ENCODE results near the gene ZMIZ1. TPM values are rescaled to one million over a fixed set of nuclear protein-coding genes. Genes with fewer than 3 reads are reported as not detected.

The ZMIZ1 gene
- total RNA-seq, 1 experiment from 2014 or later = 7.8 TPM

DNA sequence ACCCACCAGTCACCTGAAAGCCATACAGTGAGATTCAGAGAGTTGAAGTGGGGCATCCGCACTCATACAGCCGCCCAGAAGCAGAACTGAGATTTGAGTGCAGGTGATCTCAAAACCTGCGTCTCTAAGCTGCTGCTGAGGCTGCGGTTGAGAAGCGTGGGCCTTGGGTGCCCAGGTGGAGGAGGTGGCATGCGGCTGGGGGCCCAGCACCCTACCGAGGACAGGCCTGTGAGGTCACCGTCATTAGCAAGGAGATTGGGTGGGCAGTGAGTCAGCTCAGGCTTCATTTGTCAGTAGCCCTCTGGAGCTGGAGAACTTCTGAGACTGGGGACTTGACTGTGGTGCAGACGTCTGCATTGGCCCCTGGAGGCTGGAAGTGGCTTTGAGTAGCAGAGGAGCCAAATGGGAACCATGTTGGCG, 29.8 kb downstream of the ZMIZ1 start:
- in situ Hi-C loops (cut with HindIII; ENCODE audit: low pct_unique_long_range_greater_than_20kb, low sequenced_read_pairs) = no loop called here
- DNase-seq (ENCODE audit: low read depth, low spot score) = no peak

DNA sequence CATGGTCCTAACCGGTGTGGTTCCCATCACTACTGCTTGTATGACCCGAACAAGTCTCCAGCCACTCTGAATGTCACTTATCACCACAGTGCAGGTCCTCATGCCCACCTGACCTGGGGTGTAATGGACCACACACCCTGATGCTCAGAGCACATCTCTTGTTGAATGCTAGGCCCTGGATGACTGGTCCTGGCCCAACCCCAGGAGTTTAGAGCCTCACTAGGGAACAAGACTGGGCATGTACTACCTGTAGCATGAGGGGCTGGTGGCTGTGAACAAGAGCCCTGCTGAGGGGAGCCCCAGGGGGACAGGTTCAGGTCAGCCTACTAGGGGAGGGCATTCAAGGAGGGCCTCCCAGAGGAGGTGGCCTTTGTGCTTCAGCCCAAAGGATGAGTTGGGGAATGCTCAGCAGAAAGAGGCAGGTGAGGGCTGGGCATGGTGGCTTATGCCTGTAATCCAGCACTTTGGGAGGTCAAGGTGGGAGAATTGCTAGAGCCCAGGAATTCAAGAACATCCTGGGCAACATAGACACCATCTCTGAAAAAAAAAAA, 31.2 kb downstream of the ZMIZ1 start:
- in situ Hi-C loops (cut with HindIII; ENCODE audit: low pct_unique_long_range_greater_than_20kb, low sequenced_read_pairs) = no loop called here

DNA sequence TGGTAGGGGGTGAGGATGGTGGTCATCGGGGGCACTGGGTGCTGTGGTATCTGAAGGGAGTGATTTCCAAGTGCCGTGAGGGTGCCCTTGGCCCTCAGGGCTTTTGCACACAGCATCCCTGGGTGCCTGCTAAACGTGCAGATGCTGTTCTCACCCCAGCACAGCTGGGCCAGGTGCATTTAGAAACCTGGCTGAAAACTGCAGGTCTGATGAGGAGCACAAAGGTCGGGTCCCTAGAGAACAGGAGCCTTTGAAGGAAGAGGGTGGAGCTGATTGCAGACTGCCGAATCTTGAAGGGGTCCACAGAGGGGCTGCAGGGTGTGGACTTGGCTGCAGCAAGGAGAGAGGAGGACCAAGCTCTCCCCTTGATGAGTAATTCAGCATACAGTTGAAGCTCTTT, 32.0 kb downstream of the ZMIZ1 start:
- no peak for DNase-seq (ENCODE audit: low read depth, low spot score)
- in situ Hi-C loops (cut with HindIII; ENCODE audit: low pct_unique_long_range_greater_than_20kb, low sequenced_read_pairs) = no loop called here

More for the DNA sequence above, 31.2 kb downstream of the ZMIZ1 start:
- DNase-seq (ENCODE audit: low read depth, low spot score) = no peak

- peak; percentile 15 for DNase-seq (ENCODE audit: low read depth, low spot score)
- in situ Hi-C loops (cut with HindIII; ENCODE audit: low pct_unique_long_range_greater_than_20kb, low sequenced_read_pairs) = no loop called here
These were observed 33.1 kb downstream of the ZMIZ1 start for GRCh38 chr10:79101560-79102497.

DNA sequence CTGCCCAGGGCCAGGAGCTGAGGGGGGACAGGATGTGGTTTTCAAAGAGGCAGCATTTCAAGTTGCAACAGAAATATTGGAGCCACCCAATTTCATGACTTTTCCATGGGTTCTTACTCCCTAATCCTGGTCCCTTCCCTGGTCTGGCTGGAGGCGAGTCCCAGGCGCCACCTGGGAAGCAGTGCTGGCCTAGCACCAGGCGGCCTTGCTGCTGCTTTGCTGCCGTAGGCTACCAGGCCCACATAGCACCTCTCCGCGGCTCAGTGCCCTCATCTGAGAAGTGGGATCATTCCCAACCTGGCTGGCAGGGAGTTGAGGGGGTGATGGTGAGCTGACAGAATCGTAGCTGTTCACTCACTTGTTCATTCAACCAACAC, 33.7 kb downstream of the ZMIZ1 start:
- DNase-seq (ENCODE audit: low read depth, low spot score) = no peak

DNA sequence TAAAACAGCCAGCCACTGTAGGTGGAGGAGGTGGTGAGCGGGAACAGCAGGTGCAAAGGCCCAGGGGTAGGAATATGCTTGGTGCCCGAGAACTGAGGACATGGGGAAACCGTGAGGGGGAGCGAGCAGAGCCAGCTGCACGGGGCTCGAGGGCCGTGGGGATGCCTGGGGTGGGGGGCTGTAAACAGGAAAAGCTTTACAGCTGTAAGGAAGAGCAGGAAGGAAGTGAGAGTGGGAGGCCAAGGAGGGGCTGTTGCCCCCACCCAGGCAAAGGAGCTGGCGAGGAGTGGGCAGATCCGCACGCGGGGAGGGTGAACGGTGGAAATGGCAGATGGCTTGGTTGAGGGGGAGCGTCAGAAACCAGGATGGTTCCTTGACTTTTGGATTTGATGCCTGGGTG, 34.4 kb downstream of the ZMIZ1 start:
- no peak for DNase-seq (ENCODE audit: low read depth, low spot score)
- in situ Hi-C loops (cut with HindIII; ENCODE audit: low pct_unique_long_range_greater_than_20kb, low sequenced_read_pairs) = no loop called here

More for the DNA sequence above, 33.7 kb downstream of the ZMIZ1 start:
- in situ Hi-C loops (cut with HindIII; ENCODE audit: low pct_unique_long_range_greater_than_20kb, low sequenced_read_pairs) = no loop called here

DNA sequence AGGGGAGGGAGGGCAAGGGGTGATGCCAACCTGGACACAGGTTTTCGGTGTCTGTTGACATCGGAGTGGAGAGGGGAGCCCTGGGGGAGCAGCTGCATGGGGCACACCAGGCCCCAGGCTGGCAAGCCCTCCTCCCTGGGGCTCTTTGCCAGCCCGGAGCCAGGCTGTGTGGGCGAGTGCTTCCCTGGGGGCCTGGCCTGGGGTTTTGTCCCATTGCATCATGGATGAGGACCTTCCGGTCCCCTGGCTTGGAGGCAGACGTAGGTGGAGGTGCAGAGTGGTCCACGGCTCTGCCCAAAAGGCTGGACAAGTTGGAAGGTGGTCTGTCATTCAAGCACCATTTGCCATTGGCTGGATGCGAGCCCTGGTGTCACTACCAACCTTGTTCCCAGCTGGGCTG, 34.8 kb downstream of the ZMIZ1 start:
- in situ Hi-C loops (cut with HindIII; ENCODE audit: low pct_unique_long_range_greater_than_20kb, low sequenced_read_pairs) = no loop called here
- DNase-seq (ENCODE audit: low read depth, low spot score) = no peak

DNA sequence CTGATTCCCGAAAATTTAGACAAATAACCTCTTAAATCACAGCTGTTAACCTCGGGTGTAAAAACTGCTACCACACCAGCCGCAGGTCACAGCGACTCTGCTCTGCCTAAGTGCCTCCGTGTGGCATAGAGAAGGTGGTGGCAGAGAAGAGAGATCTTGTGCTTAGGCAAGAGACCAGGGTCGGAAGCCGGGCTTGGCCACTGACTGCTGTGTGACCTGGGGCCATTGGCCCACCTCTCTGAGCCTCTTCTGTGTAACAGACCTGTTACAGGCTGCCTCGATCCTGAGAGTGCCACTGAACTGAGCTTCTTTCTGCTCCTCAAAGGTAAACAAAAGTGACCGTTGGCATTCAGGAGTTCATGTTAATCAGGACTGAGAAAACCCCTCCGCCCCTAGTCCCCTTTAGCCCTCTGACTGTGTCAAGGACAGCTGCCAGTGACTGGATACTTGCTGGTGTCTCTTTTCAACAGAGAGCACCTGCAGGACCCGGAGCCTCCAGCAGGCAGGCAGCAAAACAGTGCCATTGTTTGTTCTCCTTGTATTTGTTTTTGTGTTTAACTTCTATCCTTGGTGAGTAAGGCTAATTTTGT, 36.5 kb downstream of the ZMIZ1 start:
- in situ Hi-C loops (cut with HindIII; ENCODE audit: low pct_unique_long_range_greater_than_20kb, low sequenced_read_pairs) = no loop called here
- no peak for DNase-seq (ENCODE audit: low read depth, low spot score)

- in situ Hi-C loops (cut with HindIII; ENCODE audit: low pct_unique_long_range_greater_than_20kb, low sequenced_read_pairs) = no loop called here
- DNase-seq (ENCODE audit: low read depth, low spot score) = no peak
These were observed 37.1 kb downstream of the ZMIZ1 start for GRCh38 chr10:79105818-79106217.

GRCh38 chr10:79106256-79107050, 37.7 kb downstream of the ZMIZ1 start:
- in situ Hi-C loops (cut with HindIII; ENCODE audit: low pct_unique_long_range_greater_than_20kb, low sequenced_read_pairs) = no loop called here
- DNase-seq (ENCODE audit: low read depth, low spot score) = no peak

- in situ Hi-C loops (cut with HindIII; ENCODE audit: low pct_unique_long_range_greater_than_20kb, low sequenced_read_pairs) = no loop called here
These were observed 39.0 kb downstream of the ZMIZ1 start for GRCh38 chr10:79107736-79108264.

GRCh38 chr10:79108728-79109127, 40.0 kb downstream of the ZMIZ1 start:
- in situ Hi-C loops (cut with HindIII; ENCODE audit: low pct_unique_long_range_greater_than_20kb, low sequenced_read_pairs) = no loop called here
- DNase-seq (ENCODE audit: low read depth, low spot score) = no peak

More at GRCh38 chr10:79107736-79108264, 39.0 kb downstream of the ZMIZ1 start:
- DNase-seq (ENCODE audit: low read depth, low spot score) = no peak

- DNase-seq (ENCODE audit: low read depth, low spot score) = no peak
- in situ Hi-C loops (cut with HindIII; ENCODE audit: low pct_unique_long_range_greater_than_20kb, low sequenced_read_pairs) = no loop called here
These were observed 42.7 kb downstream of the ZMIZ1 start for GRCh38 chr10:79111427-79111826.

GRCh38 chr10:79111846-79112614, 43.3 kb downstream of the ZMIZ1 start:
- DNase-seq (ENCODE audit: low read depth, low spot score) = no peak
- in situ Hi-C loops (cut with HindIII; ENCODE audit: low pct_unique_long_range_greater_than_20kb, low sequenced_read_pairs) = no loop called here

DNA sequence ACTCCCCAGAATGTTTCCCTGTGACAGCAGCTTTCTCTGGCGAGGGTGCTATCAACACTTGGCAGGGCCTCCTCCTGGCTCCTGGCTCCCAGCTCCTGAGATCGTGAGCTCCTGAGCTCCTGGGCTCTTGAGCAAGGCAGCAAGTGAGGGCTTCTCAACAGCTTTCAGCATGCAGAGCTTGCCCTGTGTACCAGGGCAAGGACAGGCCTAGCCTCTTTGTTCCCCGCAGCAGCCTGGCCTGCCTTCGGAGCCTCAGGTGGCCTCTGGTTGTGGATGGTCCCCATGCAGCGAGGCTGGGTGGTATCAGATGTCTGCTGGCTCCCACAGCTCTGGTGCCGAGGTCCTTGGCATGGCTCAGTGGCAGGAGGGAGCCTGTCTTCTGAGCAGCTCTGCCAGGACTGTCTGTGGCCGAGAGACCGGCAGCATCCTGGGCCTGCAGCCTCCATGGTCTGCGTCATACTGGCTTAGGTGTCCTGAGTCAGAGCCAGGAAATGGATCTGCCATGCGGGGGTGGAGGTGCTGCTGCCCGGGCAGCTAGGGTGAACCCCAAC, 44.2 kb downstream of the ZMIZ1 start:
- DNase-seq (ENCODE audit: low read depth, low spot score) = no peak
- in situ Hi-C loops (cut with HindIII; ENCODE audit: low pct_unique_long_range_greater_than_20kb, low sequenced_read_pairs) = no loop called here

- DNase-seq (ENCODE audit: low read depth, low spot score) = no peak
- in situ Hi-C loops (cut with HindIII; ENCODE audit: low pct_unique_long_range_greater_than_20kb, low sequenced_read_pairs) = no loop called here
These were observed 45.1 kb downstream of the ZMIZ1 start for GRCh38 chr10:79113827-79114226.

GRCh38 chr10:79115302-79115701, 46.5 kb downstream of the ZMIZ1 start:
- no peak for DNase-seq (ENCODE audit: low read depth, low spot score)
- in situ Hi-C loops (cut with HindIII; ENCODE audit: low pct_unique_long_range_greater_than_20kb, low sequenced_read_pairs) = no loop called here
